GM18507 (cell line): Measurements from ENCODE around the gene DAPK1.

ENCODE experiments used
- DNase-seq: peaks from one replicate; pipeline ENCODE4 v3.0.0; 2011; ENCODE audit warnings: low read depth; ENCODE audit not compliant: insufficient read length; ENCODE audit errors: extremely low spot score
- FAIRE-seq: peaks from 2 replicates; lab custom pipeline; 2011; peaks lifted over from hg19 to GRCh38; lab: Jason Lieb, UNC

Gene DAPK1

DNA sequence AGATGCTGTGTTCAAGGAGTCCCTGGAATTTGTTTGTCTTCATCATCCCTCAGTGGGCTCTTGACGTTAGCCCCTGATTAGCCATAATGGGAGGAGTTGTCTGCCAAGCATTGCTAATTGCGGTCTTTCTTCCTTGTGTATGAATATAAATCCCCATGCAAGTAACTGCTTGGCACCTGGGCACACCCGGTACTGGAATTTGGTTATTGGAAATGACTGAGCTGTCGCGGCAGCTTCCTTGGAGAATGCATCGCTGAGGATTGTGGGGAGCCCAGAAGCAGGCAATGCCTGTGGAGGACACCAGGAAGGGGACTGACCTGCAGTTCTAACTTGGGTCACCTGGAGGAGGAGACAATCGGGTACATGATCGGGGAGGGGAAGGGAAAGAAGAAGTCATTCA lies 174.9 kb downstream of the DAPK1 start:
- DNase-seq, result no peak
- FAIRE-seq, result no peak

DNA sequence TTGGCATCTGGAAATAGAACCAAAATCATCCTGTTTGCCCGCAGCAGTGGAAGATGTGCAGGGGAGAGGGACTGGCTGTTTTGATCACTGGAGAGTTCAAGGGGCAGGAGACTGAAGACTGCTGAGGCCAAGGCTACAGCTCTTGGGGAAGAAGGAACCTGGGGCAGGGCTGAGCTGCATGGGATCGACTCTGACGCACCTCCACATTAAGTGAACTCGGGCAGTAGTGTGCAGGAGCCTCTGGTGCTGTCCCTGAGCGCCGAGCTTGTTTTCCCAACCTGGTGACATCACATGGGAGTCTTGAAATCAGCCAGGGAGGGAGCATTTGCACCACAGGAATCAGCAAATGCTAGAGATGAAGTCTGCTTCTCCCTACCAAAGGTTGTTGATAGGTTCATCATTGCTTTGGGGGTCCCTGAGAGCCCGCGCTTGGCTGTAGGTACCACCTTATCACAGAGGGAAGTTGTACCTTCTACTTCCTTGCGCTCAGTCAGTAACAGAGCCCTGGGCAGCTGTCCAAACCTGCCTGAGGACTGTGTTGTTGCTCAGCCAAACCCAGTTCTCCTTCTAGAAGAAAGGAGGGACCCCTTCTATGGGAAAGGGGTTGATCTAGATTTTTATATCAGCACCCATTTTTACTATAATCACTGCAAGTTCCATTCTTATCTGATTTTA lies 175.9 kb downstream of the DAPK1 start:
- DNase-seq (no peak), FAIRE-seq (no peak)

GRCh38 chr9:87674565-87675299 lies 177.1 kb downstream of the DAPK1 start:
- no peak for FAIRE-seq
- no peak for DNase-seq

DNA sequence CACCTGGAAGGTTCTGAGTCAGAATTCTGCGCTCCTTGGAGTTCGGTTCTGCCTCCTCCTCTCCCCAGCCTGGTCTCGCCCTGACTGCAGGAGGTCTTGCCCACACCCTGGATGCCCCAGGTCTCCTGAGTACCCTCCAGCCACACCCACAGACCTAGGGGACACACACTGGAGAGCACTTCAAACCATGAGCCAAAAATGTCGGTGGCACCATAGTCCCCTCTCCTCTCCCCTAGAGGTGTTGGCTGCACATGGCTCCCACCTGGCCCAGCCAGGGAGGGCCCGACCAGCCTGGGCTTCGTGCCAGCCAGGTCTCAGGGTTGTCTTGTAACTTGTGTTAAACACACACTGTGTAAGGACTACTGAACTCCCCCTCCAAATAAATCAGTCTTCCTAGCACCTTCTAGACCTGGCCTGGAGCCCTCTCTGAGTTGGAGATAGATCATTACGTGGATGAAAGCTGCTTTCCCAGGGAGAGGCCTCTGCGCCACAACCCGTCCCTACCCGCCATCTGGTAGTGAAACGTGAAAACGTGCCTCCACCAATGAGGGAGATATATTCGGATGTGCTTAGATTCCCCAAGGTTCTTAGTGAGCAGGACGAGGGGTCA lies 178.3 kb downstream of the DAPK1 start:
- FAIRE-seq, result no peak

DNA sequence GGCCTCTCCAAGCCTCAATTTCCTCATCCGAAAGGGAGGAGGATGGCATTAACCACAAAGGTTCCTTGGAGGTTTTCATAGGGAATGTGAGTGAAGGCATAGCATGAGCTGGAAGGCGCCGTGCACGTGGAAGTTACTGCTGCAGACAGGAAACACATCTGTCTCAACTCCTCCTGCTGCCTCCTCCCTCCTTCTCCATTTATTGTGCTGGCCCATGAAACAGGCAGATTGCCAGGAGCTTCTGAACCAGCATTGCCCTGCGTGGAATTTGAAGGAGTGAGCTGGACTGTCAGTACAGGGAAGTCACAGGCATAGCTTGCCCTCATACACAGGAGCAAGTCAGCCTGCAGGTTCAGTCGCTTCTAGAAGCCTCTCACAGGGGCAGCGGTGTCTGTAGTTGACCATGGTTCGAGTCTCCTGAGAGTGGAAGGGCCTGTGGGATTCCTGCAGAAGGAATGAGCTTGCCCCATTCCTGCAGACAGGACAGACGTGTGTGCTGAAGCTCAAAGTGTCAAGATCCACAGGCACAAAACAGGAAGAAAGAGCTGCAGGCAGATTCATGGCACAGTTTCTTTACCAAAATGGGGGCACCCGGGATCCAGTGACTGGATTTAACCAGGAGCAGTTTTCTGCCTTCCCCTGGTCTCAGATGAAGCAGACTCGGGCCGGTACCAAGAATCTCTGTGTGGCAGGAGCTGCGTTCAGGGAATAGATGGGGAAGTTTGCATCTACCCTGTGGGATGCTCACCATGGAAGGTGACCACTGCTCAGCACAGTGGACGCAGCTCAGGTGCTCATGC lies 179.5 kb downstream of the DAPK1 start:
- no peak for DNase-seq
- no peak for FAIRE-seq

More for the DNA sequence above, 178.3 kb downstream of the DAPK1 start:
- DNase-seq, result no peak

- DNase-seq (no peak), FAIRE-seq (no peak)
Observed at GRCh38 chr9:87677776-87678587, 180.3 kb downstream of the DAPK1 start.

- DNase-seq (peak; percentile 33), FAIRE-seq (peak; percentile 65)
Observed at GRCh38 chr9:87678650-87679355, 181.1 kb downstream of the DAPK1 start.

DNA sequence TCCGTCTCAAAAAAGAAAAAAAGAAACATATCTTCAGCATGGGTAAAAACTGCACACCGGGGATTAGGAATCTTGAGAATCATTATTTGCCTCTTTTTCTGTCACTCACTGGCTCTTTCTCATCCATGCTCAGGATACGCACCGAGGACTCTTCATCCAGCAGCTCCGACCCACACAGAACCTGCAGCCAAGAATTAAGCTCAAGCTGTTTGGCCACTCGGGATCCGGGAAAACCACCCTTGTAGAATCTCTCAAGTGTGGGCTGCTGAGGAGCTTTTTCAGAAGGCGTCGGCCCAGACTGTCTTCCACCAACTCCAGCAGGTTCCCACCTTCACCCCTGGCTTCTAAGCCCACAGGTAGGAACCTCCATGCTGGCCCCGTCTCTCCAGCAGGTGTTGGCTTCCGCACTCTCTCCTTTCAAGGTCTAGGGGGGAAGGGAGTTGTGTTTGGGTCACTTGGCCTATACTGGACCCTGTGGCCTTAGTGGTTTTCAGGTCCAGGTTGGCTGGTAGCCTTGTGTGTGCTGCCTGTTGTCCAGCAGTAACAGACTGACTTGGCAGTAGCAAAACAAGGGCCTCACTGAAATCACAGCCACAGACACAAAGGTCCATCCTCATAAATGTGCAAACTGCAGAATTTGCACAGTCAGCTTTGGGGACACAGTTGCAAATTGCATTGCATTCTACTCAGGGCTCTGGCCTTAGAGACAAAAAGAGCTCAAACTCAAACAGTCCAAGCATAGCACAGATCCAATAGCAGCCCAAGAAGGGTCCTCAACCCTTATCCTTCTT lies 183.8 kb downstream of the DAPK1 start:
- no peak for FAIRE-seq
- no peak for DNase-seq

- DNase-seq, result no peak
- no peak for FAIRE-seq
Observed at GRCh38 chr9:87682085-87682484, 184.4 kb downstream of the DAPK1 start.

- no peak for DNase-seq
- FAIRE-seq, result no peak
Observed at GRCh38 chr9:87682618-87683017, 185.0 kb downstream of the DAPK1 start.

DNA sequence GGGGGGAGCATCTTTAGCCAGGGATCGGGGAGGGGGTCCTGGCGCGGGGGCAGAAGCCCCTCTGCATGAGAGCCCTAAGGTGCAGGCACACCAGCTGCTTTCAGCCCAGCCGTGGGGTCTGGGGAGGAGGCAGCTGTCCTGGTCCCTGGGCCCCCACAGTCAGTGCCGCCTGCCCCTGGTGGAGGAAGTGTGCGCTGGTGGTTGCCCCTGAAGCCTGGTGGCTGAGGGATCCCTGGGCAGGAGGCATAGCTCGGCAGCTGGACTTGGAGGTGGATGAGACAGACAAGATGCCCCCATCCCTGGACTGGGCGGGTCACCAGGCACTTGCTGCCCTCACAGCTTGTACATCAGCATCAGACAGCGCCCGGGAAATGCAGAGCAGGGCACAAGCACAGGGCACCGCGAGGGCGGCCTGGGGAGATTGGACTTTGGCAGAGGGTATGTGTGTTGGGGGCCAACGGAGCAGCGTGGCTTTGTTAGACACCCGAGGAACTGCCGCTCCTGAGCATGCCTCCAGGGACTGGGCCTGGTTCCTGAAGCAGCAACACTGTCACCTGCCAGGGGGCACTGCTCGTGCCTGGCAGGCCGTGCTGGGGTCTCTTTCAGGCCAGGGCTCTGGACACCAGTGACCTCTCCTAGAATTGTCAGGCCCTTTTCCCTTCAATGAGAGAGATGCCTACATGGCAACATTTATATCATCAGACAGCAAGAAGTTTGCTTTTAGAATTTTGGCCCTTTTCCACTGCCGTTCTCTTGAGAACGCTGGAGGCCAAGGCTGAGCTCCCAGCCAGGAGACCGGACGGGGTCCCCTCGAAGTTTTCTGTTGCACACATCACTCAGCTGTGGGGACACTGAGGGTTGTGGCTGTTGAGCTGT lies 186.3 kb downstream of the DAPK1 start:
- no peak for FAIRE-seq
- no peak for DNase-seq

DNA sequence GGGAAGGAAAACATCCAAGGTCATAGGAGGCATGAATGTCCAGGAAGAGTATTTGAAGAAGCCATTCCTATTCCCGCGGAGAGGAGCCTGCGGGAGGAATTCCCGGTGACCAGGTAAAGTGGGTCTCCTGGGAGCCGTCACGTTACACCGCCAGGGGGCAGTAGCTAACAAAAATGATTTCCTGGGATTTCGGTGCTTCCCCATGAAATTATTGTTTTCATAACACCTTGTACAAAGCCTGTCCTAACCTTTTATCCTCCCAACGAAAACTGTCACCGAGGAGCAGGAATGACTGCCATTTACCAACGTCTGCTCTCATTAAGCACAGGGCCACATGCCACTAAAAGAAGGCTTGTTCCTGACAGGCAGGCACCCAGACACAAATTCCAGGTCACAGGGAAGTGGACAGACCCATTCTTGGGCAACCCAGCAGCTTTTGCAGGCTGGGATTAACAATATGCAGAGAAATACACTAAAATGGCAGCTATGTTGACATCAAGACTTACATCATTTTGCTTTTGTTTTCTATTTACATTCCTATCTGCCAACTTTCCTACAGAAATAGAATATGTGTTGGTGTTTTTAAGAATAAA lies 187.1 kb downstream of the DAPK1 start:
- FAIRE-seq (no peak), DNase-seq (no peak)

DNA sequence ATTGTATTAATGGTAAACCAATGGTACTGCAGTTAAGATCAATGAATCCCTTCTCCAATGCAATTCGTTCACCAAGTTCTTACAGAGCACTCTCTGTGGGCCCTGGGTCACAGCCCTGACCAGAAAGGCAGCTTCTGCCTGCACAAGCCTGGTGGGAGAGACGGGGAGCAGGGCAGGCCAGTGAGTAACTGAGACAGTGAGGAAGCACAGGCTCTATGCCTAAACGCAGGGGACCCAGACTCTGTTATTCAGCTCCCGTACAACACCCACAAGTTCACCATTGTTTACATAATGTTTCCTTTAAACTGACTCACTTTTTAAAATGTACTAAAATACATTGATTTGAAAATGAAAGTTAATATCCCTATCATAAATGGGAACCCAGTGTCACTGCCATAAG lies 187.8 kb downstream of the DAPK1 start:
- DNase-seq (no peak), FAIRE-seq (no peak)

- DNase-seq, result no peak
- no peak for FAIRE-seq
Observed at GRCh38 chr9:87685871-87686519, 188.3 kb downstream of the DAPK1 start.

DNA sequence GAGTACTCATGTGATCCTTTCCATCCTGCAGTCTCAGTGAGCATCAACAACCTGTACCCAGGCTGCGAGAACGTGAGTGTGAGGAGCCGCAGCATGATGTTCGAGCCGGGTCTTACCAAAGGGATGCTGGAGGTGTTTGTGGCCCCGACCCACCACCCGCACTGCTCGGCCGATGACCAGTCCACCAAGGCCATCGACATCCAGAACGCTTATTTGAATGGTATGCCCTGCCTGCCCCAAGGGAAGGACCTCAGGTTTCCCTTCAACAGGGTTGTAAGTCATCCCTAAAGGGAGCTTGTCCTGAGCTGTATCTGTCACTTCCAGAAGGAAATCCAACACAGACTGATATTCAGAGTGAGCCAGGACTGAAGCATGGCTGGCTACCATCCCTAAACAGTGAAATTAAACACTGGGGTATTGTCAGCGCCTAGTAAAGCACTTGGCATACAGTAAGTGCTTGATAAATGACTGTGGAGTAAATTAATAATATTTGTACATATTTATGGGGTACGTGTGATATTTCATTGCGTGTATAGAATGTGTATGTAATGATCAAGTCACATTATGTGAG lies 188.9 kb downstream of the DAPK1 start:
- FAIRE-seq, result no peak
- no peak for DNase-seq

- no peak for FAIRE-seq
- no peak for DNase-seq
Observed at GRCh38 chr9:87687207-87687606, 189.5 kb downstream of the DAPK1 start.
